ENCODE data around the gene MCL1.
A peak's percentile ranks its signal among the peaks of the same experiment; 100 is the strongest.
"Not testable (repeated sequence)": the region's sequence is repeated elsewhere in the genome, so short reads cannot be mapped to it uniquely, and the experiment has no call there.

Gene MCL1

DNA sequence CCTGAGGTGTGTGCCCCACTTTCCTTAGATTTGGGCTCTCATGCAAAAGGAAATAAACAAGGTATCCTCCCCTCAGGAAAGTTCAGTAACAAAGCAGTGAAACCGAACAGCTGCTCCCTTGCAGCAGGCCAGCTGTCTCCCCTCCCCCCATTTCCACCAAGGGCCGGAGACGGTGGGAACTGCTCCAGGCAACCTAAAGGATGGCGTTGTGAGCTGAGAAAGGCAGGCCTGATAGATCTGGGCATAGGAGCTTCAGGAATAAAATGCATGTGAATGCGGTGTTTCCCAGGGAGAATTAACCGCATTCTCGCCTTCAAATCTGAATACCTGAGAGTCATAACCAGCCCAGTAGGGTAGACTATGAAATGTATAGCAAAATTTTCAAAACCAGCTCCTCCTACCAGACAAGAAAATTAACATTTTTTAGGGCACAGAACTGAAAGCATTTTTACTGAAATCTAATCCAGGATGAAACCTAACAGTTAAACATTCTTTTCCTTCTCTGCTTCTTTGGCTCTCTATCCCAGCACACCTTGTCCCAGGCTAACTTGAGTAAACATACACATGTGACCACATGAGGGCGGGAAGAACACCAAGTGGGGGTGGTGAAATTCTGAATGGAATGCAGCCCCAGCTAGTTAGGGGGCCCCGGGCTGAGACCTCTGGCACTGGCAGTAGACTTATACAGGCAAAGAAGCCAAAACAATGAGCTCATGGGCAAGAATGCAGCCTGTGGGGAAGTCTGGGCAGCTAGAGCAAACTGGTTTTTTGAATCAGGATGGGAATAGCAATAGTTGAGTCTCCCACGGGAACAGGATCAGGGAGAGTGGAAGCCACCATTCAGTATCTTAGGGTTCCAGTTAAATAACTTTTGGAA lies 11.5 kb downstream of the MCL1 start:
- in situ Hi-C loops (cut with HindIII; ENCODE audit: low sequenced_read_pairs) = no loop called here
- peak; percentile 99 for DNase-seq (ENCODE audit: low read depth, low spot score)
- H3K4me3 ChIP-seq (ENCODE audit: low read depth, low read length) = peak overlapping the region; percentile 26
- TF ChIP-seq, protein P1, sequence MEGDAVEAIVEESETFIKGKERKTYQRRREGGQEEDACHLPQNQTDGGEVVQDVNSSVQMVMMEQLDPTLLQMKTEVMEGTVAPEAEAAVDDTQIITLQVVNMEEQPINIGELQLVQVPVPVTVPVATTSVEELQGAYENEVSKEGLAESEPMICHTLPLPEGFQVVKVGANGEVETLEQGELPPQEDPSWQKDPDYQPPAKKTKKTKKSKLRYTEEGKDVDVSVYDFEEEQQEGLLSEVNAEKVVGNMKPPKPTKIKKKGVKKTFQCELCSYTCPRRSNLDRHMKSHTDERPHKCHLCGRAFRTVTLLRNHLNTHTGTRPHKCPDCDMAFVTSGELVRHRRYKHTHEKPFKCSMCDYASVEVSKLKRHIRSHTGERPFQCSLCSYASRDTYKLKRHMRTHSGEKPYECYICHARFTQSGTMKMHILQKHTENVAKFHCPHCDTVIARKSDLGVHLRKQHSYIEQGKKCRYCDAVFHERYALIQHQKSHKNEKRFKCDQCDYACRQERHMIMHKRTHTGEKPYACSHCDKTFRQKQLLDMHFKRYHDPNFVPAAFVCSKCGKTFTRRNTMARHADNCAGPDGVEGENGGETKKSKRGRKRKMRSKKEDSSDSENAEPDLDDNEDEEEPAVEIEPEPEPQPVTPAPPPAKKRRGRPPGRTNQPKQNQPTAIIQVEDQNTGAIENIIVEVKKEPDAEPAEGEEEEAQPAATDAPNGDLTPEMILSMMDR (IDR thresholded peaks at IDR 0.05; ENCODE audit: low read depth, low read length) = no peak

DNA sequence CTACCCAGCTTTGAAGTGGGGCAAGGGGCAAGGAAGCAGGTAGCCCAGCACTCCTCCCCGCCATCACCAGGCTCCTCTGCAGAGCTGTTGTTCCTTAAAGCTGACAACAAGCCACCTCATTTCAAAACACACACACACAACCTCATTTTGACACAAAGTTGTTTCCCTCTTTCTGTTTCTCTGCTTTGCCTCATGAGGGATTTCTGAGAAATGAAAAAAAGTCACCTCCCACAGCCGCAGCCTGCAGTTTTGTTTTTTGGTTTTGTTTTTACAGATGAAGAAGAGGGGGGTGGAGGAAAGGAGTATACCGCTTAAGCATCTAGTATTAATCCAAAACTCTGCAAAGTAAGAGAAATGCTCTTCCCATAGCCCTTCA lies 12.1 kb downstream of the MCL1 start:
- in situ Hi-C loops (cut with HindIII; ENCODE audit: low sequenced_read_pairs) = no loop called here
- H3K4me3 ChIP-seq (ENCODE audit: low read depth, low read length) = peak overlapping the region; percentile 26
- TF ChIP-seq, protein P1 (IDR thresholded peaks at IDR 0.05; ENCODE audit: low read depth, low read length) = no peak
- no peak for DNase-seq (ENCODE audit: low read depth, low spot score)

DNA sequence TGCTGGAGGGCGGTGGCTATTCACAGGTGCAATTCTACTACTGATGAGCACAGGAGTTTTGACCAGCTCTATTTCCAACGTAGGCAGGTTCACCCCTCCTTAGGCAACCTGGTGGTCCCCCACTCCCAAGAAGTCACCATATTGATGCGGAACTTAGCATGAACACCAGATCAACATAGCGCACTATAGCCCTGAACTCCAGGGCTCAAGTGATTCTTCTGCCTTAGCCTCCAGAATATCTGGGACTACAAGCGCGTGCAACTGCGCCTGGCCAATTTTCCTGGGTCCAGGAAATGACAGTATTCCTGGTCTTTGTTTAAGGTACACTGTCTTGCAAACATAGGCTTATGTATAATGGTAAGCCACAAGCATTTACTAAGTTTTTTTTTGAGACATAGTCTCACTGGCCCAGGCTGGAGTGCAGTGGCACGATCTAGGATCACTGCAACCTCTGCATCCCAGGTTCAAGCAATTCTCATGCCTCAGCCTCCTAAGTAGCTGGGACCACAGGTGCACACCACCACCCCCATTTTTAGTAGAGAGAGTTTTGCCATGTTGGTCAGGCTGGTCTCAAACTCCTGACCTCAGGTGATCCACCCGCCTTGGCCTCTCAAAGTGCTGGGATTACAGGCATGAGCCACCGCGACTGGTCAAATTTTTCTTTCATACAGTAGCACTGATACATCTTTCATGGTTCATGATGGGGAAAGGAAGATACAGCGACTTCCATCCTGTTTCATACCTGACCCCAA lies 12.6 kb downstream of the MCL1 start:
- H3K4me3 ChIP-seq (ENCODE audit: low read depth, low read length) = no peak overlapping the region
- in situ Hi-C loops (cut with HindIII; ENCODE audit: low sequenced_read_pairs) = no loop called here
- TF ChIP-seq, protein P1 (IDR thresholded peaks at IDR 0.05; ENCODE audit: low read depth, low read length) = no peak
- DNase-seq (ENCODE audit: low read depth, low spot score) = no peak

DNA sequence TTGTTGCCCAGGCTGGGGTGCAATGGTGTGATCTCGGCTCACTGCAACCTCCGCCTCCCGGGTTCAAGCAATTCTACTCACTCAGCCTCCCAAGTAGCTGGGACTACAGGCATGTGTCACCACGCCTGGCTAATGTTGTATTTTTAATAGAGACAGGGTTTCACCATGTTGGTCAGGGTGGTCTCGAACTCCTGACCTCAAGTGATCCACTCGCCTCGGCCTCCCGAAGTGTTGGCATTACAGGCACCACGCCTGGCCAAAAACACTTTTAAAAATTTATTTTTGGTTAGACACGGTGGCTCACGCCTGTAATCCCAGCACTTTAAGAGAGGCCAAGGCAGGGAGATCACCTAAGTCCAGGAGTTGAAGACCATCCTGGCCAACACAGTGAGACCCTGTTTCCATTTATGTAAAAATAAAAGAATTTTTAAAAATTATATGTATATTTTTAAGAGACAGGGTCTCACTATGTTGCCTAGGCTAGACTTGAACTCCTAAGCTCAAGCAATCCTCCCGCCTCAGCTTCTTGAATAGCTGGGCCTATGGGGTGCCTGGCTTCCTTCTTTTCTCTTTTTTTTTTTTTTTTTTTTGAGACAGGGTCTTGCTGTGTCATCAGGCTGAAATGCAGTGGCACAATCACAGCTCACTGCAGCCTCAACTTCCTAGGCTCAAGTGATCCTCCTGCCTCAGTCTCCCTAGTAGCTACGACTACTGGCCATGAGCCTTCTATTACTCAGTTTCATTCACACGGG lies 14.0 kb downstream of the MCL1 start:
- in situ Hi-C loops (cut with HindIII; ENCODE audit: low sequenced_read_pairs); H3K4me3 ChIP-seq (ENCODE audit: low read depth, low read length); DNase-seq (ENCODE audit: low read depth, low spot score): not testable (repeated sequence)

DNA sequence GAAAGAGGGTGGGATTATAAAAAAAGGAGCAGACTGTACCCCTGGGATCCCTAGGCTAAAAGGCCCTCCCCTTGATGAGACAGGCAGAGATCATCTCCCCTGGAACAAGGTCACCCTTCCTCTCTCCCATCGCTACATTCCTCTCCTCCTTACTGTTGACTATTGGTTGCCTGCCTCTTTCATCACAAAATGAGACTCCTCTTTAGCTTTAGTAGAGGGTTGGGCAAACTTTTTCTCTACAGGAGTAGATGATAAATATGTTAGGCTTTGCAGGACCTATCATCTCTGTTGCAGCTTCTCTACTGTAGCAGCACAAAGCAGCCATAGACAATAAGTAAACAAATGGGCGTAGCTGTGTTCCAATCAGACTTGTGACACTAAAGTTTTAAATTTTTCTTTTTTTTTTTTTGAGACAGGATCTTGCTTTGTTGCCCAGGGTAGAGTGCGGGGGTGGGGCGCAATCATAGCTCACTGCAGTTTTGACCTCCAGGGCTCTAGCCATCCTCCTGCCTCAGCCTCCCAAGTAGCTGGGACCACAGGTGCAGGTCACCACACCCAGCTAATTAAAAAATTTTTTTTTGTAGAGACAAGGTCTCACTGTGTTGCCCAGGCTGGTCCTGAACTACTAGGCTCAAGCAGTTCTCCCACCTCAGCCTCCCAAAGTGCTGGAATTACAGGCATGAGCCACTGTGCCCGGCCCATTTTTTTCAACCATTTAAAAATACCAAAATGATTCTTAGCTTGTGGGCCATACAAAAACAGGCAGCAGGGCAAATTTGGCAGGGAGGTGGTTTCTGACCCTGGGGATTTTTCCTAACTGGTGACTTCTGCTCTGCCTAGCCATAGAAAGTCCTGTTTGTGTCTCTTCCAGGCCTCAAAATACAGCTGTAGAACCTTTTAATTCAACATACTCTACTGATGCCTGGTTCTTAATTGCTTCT lies 15.1 kb downstream of the MCL1 start:
- TF ChIP-seq, protein P1 (IDR thresholded peaks at IDR 0.05; ENCODE audit: low read depth, low read length) = no peak
- in situ Hi-C loops (cut with HindIII; ENCODE audit: low sequenced_read_pairs) = no loop called here
- no peak overlapping the region for H3K4me3 ChIP-seq (ENCODE audit: low read depth, low read length)
- DNase-seq (ENCODE audit: low read depth, low spot score) = peak; percentile 37

DNA sequence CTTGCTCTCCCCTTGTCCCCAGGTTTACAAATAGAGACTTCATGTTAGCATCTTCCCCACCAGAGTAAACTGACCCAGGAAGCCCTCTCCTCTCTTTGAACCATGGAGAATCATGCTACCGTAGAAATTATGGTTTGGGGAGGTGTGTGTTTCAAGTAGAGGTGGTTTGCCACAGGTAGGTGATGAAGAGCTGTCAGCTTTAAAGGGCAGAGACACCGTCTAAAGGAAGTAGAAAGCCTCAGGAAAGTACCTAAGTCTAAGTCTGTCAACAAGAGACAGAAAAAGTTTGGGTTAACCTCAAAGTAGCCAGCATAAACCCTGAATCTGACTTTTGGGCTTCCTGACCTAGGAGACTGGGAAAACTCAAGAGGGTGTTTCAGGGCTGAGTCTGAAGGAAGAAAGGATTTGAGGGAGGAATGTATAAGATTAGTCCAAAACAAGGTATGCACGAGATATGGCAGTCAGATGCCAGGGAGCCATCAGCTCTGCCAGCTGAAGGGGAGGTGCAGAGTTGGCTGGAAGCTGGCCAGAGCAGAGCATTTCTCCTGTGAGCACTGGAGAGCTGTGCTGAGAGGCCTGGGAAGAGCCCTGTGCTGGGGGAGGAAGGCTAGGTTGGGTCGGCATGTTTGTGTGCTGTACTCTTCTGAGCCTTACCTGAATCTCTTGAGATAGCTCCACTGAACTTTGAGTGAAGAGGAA lies 15.9 kb downstream of the MCL1 start:
- TF ChIP-seq, protein P1 (IDR thresholded peaks at IDR 0.05; ENCODE audit: low read depth, low read length) = no peak
- peak; percentile 41 for DNase-seq (ENCODE audit: low read depth, low spot score)
- no peak overlapping the region for H3K4me3 ChIP-seq (ENCODE audit: low read depth, low read length)
- in situ Hi-C loops (cut with HindIII; ENCODE audit: low sequenced_read_pairs) = no loop called here
